Measurements from ENCODE around the gene CREB3. TPM values are rescaled to one million over a fixed set of nuclear protein-coding genes. Genes with fewer than 3 reads are reported as not detected.

Gene CREB3
- total and polyA plus RNA-seq, 12 donors = 16.2 to 39.1 (median 21.4) TPM

DNA sequence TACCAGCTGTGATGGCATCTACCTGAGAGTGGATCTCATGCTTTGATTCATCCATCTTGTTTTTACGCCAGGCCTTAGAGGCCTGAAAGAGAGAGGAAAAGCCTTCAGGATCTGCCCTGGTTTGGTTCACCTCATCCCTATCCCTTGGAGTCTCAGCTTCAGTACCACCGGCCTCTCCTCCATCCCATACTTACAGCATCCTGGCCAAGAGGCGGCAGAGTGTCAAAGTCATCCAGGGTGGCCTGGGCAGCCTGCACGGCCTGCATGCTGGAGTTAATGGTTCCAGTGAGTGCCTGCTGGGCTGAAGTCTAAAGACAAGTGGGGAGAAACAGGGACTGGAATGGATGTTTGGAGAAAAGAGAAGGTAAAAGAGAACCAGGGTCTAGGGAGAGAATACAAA lies 12.9 kb upstream of the CREB3 start:
- H3K27ac ChIP-seq = no peak overlapping the region
- intact Hi-C loops (cut with DNase I) = no loop called here
- 93 to 97% methylated on average over 4 of the region's 4 CpGs for WGBS, 2 donors
- H3K4me1 ChIP-seq = no peaks in the 10 kb centered on the region
- ATAC-seq (no peak), DNase-seq (no peak)
- TF ChIP-seq, protein P1, sequence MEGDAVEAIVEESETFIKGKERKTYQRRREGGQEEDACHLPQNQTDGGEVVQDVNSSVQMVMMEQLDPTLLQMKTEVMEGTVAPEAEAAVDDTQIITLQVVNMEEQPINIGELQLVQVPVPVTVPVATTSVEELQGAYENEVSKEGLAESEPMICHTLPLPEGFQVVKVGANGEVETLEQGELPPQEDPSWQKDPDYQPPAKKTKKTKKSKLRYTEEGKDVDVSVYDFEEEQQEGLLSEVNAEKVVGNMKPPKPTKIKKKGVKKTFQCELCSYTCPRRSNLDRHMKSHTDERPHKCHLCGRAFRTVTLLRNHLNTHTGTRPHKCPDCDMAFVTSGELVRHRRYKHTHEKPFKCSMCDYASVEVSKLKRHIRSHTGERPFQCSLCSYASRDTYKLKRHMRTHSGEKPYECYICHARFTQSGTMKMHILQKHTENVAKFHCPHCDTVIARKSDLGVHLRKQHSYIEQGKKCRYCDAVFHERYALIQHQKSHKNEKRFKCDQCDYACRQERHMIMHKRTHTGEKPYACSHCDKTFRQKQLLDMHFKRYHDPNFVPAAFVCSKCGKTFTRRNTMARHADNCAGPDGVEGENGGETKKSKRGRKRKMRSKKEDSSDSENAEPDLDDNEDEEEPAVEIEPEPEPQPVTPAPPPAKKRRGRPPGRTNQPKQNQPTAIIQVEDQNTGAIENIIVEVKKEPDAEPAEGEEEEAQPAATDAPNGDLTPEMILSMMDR (IDR thresholded peaks at IDR 0.05) = no peak
- no peaks in the 10 kb centered on the region for H3K27me3 ChIP-seq
- peaks cover 23 to 100% (median 98%) of the 10 kb centered on the region in 9 donors for H3K36me3 ChIP-seq
- no peak overlapping the region for H3K4me3 ChIP-seq
- H3K9me3 ChIP-seq = no peaks in the 10 kb centered on the region

DNA sequence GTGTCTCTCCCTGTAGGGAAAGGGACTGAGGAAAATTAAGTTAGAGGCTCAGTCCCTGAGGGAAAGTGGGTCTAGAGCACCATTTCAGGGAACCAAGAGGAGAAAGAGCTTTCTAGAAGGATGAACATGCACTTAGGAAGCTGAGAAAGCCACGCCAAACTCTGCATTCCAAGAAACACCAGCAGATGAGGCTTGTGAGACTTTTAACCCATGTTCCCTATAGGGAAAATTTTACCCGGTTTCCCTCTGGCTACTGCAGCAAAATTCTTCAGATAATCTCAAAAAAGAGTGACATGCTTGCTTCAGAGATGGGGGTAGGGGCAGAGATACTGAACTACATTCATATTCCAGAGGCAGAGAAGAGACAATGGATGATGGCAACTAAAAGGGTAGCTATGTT lies 9.0 kb upstream of the CREB3 start:
- peaks cover 14 to 92% (median 65%) of the 10 kb centered on the region in 9 donors for H3K36me3 ChIP-seq
- H3K27ac ChIP-seq = no peak overlapping the region

DNA sequence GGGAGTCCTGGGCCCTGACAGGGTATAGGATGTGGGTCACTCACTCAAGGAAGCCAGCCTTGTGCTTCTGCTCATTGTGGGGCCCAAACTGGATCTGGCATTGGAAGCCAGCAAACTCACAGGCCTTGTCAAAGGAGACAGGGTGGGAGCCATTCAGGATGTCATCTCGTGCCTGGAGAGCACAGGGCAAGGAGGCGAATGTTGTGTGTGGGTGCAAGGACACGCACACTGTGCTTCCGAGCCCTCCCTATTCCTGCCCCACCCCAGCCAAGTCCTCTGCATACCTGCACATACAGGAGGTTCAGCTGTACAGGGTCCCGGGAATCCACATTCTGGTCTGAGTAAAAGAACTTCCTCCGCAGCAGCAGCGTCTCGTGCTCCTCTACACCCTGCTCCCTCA lies 8.6 kb upstream of the CREB3 start:
- ATAC-seq (no peak), DNase-seq (no peak)
- no peak overlapping the region for H3K27ac ChIP-seq
- H3K9me3 ChIP-seq = no peaks in the 10 kb centered on the region
- TF ChIP-seq, protein P1 (IDR thresholded peaks at IDR 0.05) = no peak
- 93% methylated on average over 8 of the region's 8 CpGs for WGBS, 2 donors
- peaks cover 22 to 36% (median 32%) of the 10 kb centered on the region in 9 donors for H3K4me1 ChIP-seq
- no peak overlapping the region for H3K4me3 ChIP-seq
- no peaks in the 10 kb centered on the region for H3K27me3 ChIP-seq
- intact Hi-C loops (cut with DNase I) = loop anchor here in 2 of 10 donors (10.0 kb wide), 1 partner anchor 59 kb away; the partner anchor contains the start of gene ARHGEF39 (in 2 of the 2)
- peaks cover 10 to 87% (median 60%) of the 10 kb centered on the region in 9 donors for H3K36me3 ChIP-seq

More for the DNA sequence above, 9.0 kb upstream of the CREB3 start:
- ATAC-seq = no peak
- no peak overlapping the region for H3K4me3 ChIP-seq
- intact Hi-C loops (cut with DNase I) = loop anchor here in 2 of 10 donors (10.0 kb wide), 1 partner anchor 59 kb away; the partner anchor contains the start of gene ARHGEF39 (in 2 of the 2)
- H3K9me3 ChIP-seq = no peaks in the 10 kb centered on the region
- 83 to 86% methylated on average over 2 of the region's 2 CpGs for whole genome bisulfite sequencing, 2 donors
- peaks cover 17 to 31% (median 27%) of the 10 kb centered on the region in 9 donors for H3K4me1 ChIP-seq
- DNase-seq = no peak
- no peaks in the 10 kb centered on the region for H3K27me3 ChIP-seq
- TF ChIP-seq, protein P1 (IDR thresholded peaks at IDR 0.05) = no peak

DNA sequence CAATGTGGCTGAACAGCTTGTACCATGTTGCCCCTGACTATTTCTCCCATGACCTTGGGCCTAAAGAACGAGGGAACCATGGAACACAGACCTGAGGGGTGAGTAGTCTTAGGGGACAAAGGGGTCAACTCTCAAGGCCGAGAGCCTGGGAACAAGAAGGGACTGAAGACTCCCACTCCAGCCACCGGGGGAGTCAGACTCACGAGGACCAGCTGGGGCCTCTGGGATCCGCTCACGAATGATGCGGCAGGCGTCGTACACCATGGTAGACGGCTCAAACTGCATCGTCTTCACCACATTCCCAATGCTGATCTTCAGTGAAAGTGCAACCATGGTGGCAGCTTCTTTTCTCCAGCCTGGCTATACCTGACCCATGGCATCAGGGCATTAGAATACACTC lies 7.1 kb upstream of the CREB3 start:
- no peak overlapping the region for H3K27ac ChIP-seq
- no peaks in the 10 kb centered on the region for H3K9me3 ChIP-seq
- 90 to 92% methylated on average over 11 of the region's 11 CpGs for WGBS, 2 donors
- no peaks in the 10 kb centered on the region for H3K27me3 ChIP-seq
- DNase-seq = no peak
- TF ChIP-seq, protein P1 (IDR thresholded peaks at IDR 0.05) = no peak
- H3K36me3 ChIP-seq = peaks cover 0 to 75% (median 46%) of the 10 kb centered on the region in 9 donors
- ATAC-seq = no peak
- intact Hi-C loops (cut with DNase I) = loop anchor here in 7 of 10 donors (5.0 to 10.0 kb wide), 5 partner anchors 33 to 123 kb away; partner anchors contain the start of genes ARHGEF39 (in 2 of the 7), CCDC107 (in 1 of the 7) and RMRP (in 1 of the 7)
- peaks cover 35 to 51% (median 46%) of the 10 kb centered on the region in 9 donors for H3K4me1 ChIP-seq
- no peak overlapping the region for H3K4me3 ChIP-seq
